Right renal pelvis (tissue), 4 donors: ENCODE results near the gene PTN. TPM values are rescaled to one million over a fixed set of nuclear protein-coding genes. Genes with fewer than 3 reads are reported as not detected.
"Not testable (repeated sequence)": the region's sequence is repeated elsewhere in the genome, so short reads cannot be mapped to it uniquely, and the experiment has no call there.

Experiments
- DNase-seq, 4 donors: peaks; one replicate each; pipeline ENCODE4 v3.0.0-alpha.2; 2013; ENCODE audit warnings: low read depth in 4 of 4, low spot score in 3 of 4, missing footprints in 1 of 4
- polyA plus RNA-seq, 4 donors: library from polyadenylated mRNA; unstranded; fragments of 120-200 nt; gene quantifications; one replicate each; pipeline ENCODE4 v1.2.1, GENCODE V29; 2013; ENCODE audit not compliant: insufficient read length in 4 of 4

PTN gene
- polyA plus RNA-seq, 4 donors, result 163 to 236 (median 200) TPM

DNA sequence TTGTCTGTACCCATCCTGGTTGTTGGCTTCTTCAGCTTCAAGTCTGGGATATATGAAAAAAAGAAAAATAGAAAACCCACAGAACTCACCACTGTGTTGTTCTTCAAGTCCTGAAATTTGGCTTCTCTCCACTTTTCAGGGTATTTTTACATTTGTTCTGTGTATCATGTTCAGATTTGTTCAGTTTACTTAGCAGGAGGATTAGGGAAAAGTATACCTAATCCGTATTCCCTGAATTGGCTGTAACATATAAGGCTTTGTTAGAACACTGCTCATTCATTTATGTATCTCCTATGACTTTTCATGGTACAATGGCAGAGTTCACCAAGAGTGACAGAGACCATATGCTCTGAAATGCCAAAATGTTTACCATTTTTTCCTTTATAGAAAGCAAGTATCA lies 146.9 kb downstream of the PTN start:
- DNase-seq, result no peak

DNA sequence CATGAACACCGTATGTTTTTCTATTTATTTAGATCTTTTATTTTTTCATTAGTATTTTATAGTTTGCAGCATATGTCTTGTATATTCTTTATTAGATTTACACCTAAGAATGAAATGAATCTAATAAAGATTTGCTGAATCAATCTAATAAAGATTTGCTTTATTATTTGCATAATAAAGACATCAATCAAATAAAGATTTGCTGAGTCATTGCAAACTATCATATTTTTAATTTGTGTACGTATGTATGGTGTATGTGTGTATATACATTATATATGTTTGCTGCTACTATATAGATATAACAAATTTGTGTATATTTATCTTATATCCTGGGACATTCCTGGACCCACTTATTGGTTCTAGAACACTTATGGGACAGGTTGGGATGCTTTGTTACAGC lies 147.5 kb downstream of the PTN start:
- no peak for DNase-seq

DNA sequence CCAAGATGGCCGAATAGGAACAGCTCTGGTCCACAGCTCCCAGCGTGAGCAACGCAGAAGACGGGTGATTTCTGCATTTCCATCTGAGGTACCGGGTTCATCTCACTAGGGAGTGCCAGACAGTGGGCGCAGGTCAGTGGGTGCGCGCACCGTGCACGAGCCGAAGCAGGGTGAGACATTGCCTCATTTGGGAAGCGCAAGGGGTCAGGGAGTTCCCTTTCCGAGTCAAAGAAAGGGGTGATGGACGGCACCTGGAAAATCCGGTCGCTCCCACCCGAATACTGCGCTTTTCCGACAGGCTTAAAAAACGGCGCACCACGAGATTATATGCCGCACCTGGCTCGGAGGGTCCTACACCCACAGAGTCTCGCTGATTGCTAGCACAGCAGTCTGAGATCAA lies 161.9 kb downstream of the PTN start:
- DNase-seq, result not testable (repeated sequence)
